Activated CD4-positive, alpha-beta T cell treated with anti-CD3 and anti-CD28 coated beads for 48 hours (primary cell): ENCODE measurements around the gene FHIT.

Experiments
- DNase-seq: peaks from one replicate; pipeline ENCODE4 v3.0.0-alpha.2; 2020

FHIT gene

DNA sequence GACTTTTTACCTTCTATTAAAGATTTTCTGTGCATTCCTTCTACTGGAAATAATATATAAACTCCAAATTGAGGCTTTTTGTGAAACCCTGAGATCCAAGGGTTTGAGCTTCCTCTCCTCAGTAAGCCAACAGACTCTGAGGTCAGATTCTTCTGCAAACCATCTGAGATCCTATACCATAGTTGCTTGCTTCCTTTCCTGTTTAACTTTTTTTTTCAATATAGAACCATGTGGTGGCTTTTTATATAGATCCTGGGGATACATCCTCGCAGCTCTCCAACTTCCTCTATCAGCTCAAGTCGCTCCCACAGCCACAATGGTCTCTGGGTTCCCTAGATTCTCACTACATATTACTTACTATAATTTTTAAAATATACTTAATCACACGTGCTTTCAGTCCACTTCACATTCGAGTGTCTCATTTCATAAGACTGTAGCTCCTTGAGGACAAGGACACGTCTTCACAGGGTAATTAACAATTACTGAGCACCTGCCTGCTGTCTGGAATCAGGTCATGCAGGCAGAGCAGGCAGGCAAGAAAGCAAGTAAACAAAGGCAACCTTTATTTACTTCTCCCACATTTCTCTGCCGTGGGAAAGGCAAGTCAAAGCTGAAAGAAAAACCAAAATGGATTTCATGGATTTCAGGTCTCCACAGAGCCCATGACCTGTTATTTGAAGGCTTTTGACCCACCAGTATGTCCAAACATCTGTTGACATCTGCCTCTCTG, 941.5 kb downstream of the FHIT start:
- DNase-seq = no peak

DNA sequence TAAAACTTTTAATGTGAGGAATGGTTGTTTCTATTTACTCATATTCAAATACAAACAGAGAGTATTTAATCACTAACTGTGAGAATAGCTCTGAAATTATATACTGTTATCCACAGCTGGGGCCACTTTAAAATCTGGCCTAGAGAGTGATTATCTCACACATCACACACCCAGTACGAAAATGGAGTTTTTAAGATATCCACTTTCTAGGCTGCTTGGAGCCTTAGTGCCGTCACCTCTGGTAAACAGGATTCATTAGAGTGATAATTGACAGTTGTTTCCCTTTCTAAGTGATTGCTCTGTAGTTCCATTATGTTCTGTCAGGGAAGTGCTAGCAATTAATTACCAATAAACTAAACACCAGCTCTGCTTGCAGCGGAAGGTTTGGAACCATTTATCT, 942.4 kb downstream of the FHIT start:
- DNase-seq = no peak

- no peak for DNase-seq
Measured at GRCh38 chr3:60307562-60308199, 943.6 kb downstream of the FHIT start.

DNA sequence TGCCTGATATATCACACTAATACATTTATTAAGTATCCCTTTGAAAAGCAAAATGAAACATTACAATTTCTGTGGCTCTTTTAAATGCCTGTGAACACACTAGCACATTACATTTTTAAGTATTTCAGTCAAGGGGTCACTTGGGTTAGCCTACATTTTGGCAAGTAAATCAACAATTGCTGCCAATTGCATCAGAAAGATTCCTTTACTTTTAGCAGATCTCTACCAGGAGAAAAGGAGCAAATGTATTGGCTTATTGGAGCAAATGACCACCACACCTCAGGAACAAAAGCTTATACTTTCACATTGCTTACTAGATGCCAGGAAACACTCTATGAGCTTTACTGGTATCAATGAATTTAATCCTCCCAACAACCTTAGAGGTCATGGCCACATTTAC, 947.1 kb downstream of the FHIT start:
- DNase-seq = no peak

DNA sequence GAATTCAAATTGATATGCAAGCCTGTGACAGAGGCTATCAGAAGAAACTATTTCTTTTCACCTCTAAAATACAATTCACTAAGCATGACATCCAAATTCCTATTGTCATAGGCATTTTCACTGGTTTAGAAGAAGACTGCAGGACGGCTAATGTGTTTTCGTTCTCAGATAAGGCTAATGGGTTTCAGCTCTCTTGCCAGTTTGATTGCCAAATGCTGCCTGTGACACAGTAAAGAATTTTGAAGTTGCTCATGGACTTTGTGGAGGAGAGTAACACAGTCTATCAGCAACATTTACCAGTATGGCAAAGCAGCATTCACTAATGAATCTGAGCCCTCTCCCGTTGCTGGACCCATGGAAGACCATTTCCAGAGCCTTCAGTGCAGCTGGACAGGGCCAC, 948.1 kb downstream of the FHIT start:
- no peak for DNase-seq

DNA sequence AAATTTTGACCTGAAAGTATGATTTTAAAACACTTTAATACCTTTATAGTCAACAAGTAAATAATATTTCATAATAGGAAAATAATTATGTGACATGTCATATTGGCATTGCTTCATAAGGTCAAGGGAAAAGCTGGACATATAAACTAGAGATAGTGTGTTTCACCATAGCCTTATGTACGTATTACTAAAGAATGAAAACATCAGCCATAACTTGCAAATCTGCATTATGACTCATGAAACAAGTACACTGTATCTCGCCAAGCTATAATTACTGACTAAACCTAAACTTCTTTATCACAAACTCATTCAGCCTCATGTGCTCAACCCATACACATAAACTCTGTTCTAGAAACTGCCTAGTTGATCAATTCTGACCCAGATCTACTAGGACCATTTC, 950.1 kb downstream of the FHIT start:
- no peak for DNase-seq

DNA sequence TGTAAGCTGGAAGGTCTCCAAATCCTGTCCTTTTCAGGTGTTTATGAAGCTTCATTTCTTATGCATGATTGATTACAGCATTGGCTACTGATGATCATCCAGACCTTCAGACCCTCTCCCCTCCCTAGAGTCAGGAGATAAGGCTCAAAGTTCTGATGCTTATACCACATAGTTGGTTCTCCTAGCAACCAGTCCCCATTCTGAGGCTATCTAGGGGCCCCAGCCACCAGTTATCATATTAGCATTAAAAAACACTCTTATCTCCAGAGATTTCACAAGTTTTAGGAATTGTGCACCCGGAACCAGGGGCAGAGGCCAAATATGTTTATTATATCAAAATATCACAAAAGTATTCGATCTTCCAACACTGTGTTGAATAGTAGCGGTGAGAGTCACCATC, 953.1 kb downstream of the FHIT start:
- no peak for DNase-seq

- no peak for DNase-seq
Measured at GRCh38 chr3:60294181-60294580, 957.1 kb downstream of the FHIT start.

GRCh38 chr3:60291115-60291514, 960.1 kb downstream of the FHIT start:
- DNase-seq = no peak

DNA sequence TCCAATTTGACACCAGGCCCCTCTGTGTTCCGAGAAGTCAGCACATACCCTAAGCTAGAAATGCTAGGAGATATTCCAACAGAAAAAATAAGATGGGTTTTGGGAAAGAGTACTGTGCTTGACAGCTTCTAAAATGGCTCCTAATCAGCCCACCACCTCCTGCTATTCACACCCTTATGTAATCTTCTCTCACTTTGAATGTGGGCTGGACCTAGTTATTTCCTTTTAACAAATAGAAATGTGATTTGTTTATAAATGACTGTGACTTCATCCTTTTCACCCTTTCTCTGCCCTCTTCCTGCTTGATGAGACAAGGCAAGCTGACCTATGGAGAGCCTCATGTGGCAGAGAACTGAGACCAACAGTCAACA, 961.1 kb downstream of the FHIT start:
- DNase-seq = no peak

GRCh38 chr3:60289341-60290121, 961.7 kb downstream of the FHIT start:
- DNase-seq = no peak

GRCh38 chr3:60282866-60283265, 968.4 kb downstream of the FHIT start:
- no peak for DNase-seq

DNA sequence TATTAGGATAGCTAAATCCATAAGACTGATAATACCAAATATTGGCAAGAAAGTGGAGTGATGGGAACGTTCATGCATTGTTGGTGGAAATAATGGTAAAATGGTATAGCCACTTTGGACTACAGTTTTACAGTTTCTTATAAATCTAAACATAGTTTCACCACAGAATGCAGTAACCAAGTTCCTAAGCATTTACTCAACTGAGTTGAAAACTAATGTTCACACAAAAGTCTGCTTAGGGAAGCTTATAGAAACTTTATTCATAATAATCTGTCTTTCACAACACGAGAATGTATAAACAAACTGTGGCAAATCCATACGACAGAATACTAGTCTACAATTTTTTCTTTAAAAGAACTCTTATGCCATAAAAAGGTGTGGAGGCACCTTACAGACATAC, 969.3 kb downstream of the FHIT start:
- DNase-seq = no peak

DNA sequence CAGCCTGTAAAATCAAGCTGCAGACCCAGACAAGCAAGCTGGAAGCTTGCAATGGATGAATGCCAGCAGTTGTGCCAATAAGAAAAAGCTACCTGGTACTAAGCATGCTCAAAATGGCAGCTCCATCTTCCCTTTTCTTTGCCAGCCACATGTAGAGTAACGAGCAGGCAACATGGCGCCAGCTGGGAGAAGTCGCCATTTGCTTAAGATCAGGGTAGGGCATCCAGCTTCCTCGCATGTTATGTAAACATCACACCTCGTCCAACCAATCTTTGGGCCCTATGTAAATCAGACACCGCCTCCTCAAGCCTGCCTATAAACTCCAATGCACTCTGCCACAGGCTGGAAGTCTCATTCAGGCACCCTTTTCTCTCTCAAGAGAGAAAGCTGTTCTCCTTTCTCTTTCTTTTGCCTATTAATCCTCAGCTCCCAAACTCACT, 973.9 kb downstream of the FHIT start:
- no peak for DNase-seq

- DNase-seq = no peak
Measured at GRCh38 chr3:60276615-60277014, 974.6 kb downstream of the FHIT start.

DNA sequence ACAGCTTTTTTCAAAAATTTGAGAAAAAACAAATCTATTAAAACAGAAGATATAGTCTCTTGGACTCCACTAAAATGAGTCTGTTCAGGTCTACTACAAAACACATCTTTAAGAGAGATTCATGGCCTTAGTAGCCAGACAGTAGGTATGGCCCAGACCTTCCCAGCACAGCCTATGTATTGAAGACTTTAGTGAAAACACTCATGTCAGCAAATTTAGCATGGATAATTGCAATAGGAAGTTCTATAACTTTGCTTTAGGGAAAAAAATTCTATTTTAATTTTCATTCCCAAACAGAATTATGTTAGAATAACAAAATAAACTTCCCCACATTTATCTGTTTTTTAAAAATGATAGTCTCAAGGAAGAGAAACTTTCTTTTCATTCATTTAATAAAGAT, 976.6 kb downstream of the FHIT start:
- no peak for DNase-seq

GRCh38 chr3:60274098-60274497, 977.2 kb downstream of the FHIT start:
- no peak for DNase-seq

GRCh38 chr3:60269829-60270266, 981.4 kb downstream of the FHIT start:
- no peak for DNase-seq

GRCh38 chr3:60269377-60269776, 981.9 kb downstream of the FHIT start:
- DNase-seq = no peak

GRCh38 chr3:60268123-60268522, 983.1 kb downstream of the FHIT start:
- no peak for DNase-seq

DNA sequence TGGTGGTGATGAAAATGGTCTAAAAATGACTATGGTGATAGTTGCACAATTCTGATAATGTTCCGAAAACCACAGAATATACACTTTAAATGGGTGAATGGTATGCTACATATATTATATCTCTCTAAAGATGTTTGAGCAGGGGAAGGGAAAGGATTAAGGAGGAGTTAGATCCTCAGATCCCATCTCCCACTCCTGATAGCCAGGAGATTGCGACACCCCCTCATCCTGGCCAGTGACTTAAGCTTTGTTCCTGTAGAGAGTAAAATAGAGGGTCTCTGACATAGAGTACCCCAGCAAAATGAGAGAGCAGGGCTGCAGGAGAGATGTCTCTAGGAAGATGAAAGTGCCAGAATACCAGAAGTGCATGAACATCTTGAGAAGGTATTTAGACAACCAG, 984.8 kb downstream of the FHIT start:
- no peak for DNase-seq

DNA sequence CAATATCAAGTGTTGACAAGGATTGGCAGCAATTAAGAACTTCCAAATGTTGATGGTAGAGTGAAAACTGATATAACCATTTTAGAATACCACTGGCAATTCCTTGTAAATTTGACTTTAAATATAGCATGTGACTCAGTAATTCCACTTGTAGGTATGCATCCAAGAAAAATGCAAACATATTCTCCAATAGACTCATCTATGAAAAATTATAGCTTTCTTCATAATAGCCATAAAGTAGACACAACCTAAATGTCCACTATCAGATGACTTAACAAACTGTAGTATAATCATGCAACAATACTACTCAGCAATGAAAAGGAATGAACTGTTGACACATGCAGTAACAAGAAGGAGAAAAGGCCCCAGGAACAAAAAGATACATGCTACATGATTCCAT, 988.1 kb downstream of the FHIT start:
- DNase-seq = no peak

DNA sequence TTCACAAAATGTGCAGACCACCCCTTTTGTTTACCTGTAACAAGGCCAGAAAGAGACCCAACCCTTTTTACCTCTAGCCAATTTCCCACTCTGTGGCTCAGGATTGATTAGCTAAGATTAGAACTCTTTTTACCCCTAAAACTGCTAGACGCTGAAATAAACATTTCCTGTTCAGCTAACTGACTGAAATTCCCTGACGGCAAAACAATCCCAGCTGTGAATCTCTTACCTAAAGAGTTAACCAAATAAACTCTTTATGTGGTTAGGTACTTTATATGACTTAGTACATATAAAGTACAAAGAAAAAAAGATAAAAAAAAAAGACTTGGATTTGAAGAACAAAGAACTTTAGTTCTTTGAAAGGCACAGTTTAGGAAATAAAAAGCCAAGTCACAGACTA, 988.7 kb downstream of the FHIT start:
- no peak for DNase-seq

- no peak for DNase-seq
Measured at GRCh38 chr3:60260546-60260945, 990.7 kb downstream of the FHIT start.
